Testis (tissue), 3 donors: ENCODE measurements around the gene KBTBD12. TPM values are rescaled to one million over a fixed set of nuclear protein-coding genes. Genes with fewer than 3 reads are reported as not detected.
A peak's percentile ranks its signal among the peaks of the same experiment; 100 is the strongest.

Source experiments
- DNase-seq: peaks from one replicate; pipeline ENCODE4 v3.0.0-alpha.2; 2019
- H3K27ac ChIP-seq, 2 donors: fragments of 200-600 bp; sonication (generic); one replicate each; pipeline ENCODE4 v1.5.1; 2019
- H3K27me3 ChIP-seq: fragments of 200-600 bp; sonication (generic); one replicate; pipeline ENCODE4 v1.5.1; 2019
- H3K36me3 ChIP-seq: fragments of 200-600 bp; sonication (generic); one replicate; pipeline ENCODE4 v1.5.1; 2017; ENCODE audit warnings: low read depth; ENCODE audit errors: missing control alignments
- H3K4me1 ChIP-seq: fragments of 200-600 bp; sonication (generic); one replicate; pipeline ENCODE4 v1.5.1; 2019
- H3K4me3 ChIP-seq, 2 donors: fragments of 200-600 bp; sonication (generic); one replicate each; pipeline ENCODE4 v1.5.1; 2017 to 2019
- H3K9me3 ChIP-seq: fragments of 200-600 bp; sonication (generic); one replicate; pipeline ENCODE4 v1.5.1; 2017
- POLR2A ChIP-seq: fragments of 450-650 bp; IDR thresholded peaks from one replicate; pipeline ENCODE4 v1.6.1; 2017; ENCODE audit warnings: antibody characterized with exemption, mild to moderate bottlenecking, moderate library complexity
- WGBS, 2 donors: methylation state at CpG; one replicate each; pipeline ENCODE4 v1.1.5; 2018; 5-methylcytosine and 5-hydroxymethylcytosine counted together
- intact Hi-C: fragments of 100-400 bp; cut with DNase I; formaldehyde crosslinking; loops from one replicate; pipeline ENCODE4 v1.15.1; 2023; ENCODE audit warnings: low total_unique reads
- polyA plus RNA-seq: library from polyadenylated mRNA; stranded (reverse); fragments of 350-450 nt; fragmentation: Illumina TruSeq; extraction: RNeasy Lipid Tissue Mini Kit (QIAGEN cat#74804); gene quantifications from one replicate; pipeline ENCODE4 v1.2.3, GENCODE V29; 2014; ENCODE audit warnings: low read depth, low replicate concordance; ENCODE audit not compliant: insufficient read depth
- total RNA-seq, 2 donors: library from RNA; depleted of rRNA; stranded (reverse); fragments of >200 nt; gene quantifications; one replicate each; pipeline ENCODE4 v1.2.3, GENCODE V29; 2016
- TF ChIP-seq, protein P1 (sequence below), 3 experiments: fragments of 450-650 bp in 2 of 3; fragments of 200-600 bp in 1 of 3; sonication (generic) in 1 of 3; IDR thresholded peaks; one replicate each; pipeline ENCODE4 v1.5.1; 2016 to 2019; ENCODE audit warnings: antibody characterized with exemption in 3 of 3, mild to moderate bottlenecking in 2 of 3, moderate library complexity in 1 of 3

Gene KBTBD12
- total and polyA plus RNA-seq, 3 donors from 2014 or later: 1.6 to 4.6 (median 2.7) TPM

DNA sequence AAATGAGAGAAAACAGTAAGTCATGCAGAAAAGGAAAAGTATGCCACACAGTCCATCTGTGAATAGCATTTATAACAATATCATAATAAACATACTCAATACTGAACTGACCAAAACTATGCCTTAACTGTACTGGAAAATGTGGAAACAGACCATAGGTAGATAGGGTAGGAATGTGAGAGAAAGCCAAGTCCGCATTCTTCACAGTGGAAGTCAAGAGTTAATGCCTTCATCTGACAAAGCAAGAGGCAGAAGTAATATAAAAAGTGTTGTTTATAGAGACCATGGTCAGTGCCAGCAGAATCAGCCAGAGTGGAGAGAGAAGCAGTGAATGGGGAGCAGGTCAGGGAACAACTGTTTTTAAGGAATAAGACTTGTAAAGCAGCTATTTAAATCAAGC is 52.3 kb downstream of the KBTBD12 start:
- intact Hi-C loops: loop anchor here (10.0 kb wide), 1 partner anchor 313 kb away; no protein-coding TSS in a partner anchor
- Histone ChIP-seq H3K27ac (no peak overlapping the region), H3K9me3 (no peaks in the 10 kb centered on the region), H3K36me3 (no peaks in the 10 kb centered on the region), H3K27me3 (no peaks in the 10 kb centered on the region), H3K4me3 (no peak overlapping the region), H3K4me1 (no peaks in the 10 kb centered on the region)
- TF ChIP-seq, protein P1, sequence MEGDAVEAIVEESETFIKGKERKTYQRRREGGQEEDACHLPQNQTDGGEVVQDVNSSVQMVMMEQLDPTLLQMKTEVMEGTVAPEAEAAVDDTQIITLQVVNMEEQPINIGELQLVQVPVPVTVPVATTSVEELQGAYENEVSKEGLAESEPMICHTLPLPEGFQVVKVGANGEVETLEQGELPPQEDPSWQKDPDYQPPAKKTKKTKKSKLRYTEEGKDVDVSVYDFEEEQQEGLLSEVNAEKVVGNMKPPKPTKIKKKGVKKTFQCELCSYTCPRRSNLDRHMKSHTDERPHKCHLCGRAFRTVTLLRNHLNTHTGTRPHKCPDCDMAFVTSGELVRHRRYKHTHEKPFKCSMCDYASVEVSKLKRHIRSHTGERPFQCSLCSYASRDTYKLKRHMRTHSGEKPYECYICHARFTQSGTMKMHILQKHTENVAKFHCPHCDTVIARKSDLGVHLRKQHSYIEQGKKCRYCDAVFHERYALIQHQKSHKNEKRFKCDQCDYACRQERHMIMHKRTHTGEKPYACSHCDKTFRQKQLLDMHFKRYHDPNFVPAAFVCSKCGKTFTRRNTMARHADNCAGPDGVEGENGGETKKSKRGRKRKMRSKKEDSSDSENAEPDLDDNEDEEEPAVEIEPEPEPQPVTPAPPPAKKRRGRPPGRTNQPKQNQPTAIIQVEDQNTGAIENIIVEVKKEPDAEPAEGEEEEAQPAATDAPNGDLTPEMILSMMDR (IDR thresholded peaks at IDR 0.05): no peak
- no peak for TF ChIP-seq POLR2A
- DNase-seq: no peak
- WGBS, 2 donors: 82 to 85% methylated on average over 1 of the region's 1 CpG

DNA sequence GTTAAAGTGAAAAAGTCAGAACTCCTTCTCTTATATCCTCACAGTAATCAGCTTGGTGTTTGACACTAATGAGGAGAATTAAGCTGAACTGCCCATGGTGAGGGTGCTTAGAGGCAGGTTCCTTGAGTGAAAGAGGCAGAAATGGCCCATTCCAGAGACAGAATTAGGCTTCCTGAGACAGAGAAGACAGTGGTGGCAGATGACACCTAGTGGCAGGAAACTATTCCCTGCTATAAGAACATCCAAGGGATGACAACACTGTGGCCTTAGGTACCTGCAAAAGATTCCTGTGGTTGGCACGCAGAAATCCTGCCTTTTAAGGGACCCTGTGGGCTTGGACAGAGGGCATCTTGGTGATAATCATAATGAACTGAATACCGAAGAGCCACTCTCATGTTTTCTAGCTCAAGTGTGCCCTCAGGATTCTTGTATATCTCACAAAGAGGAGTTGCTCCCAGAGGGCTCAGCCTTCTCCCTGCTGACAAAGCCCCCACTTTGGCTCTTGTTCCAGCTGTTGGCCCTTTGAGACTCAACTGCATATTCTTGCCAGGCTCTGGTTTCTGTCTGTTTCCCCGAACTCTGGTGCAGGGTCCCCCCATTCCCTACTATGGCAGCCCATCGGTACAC is 56.0 kb downstream of the KBTBD12 start:
- Histone ChIP-seq H3K9me3 (no peaks in the 10 kb centered on the region), H3K27me3 (no peaks in the 10 kb centered on the region), H3K27ac (no peak overlapping the region), H3K4me3 (no peak overlapping the region), H3K36me3 (no peaks in the 10 kb centered on the region), H3K4me1 (no peaks in the 10 kb centered on the region)
- no peak for TF ChIP-seq POLR2A
- TF ChIP-seq, protein P1 (IDR thresholded peaks at IDR 0.05): peak; percentile 53 to 74 (median 73)
- DNase-seq: peak; percentile 65
- intact Hi-C loops: loop anchor here (10.0 kb wide), 1 partner anchor 396 kb away; no protein-coding TSS in a partner anchor
- WGBS, 2 donors: 75 to 85% methylated on average over 4 of the region's 4 CpGs

DNA sequence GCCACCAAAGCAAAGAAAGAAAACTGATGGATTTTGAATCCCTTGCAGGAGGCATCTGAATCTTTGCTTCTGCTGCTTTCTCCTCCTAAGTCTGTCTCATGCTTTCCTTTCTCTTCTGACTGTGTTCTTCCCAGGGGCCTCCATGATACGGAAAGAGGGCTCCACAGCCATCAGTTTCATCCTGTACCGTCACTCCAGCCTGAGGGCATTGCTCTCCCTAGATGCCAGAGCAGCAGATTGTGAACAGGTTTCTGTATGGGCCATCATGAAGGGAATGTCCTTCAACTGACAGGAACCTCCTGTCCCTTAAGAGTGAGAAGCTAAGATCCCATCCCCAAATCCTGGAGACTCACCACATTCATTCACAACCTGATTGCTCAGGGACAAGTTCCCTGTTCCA is 59.2 kb downstream of the KBTBD12 start:
- no peak overlapping the region for H3K27ac ChIP-seq
- TF ChIP-seq, protein P1 (IDR thresholded peaks at IDR 0.05): no peak
- TF ChIP-seq POLR2A: no peak
- H3K9me3 ChIP-seq: no peaks in the 10 kb centered on the region
- intact Hi-C loops: loop anchor here (10.0 kb wide), 1 partner anchor 399 kb away; no protein-coding TSS in a partner anchor
- H3K4me1 ChIP-seq: no peaks in the 10 kb centered on the region
- no peak for DNase-seq
- no peaks in the 10 kb centered on the region for H3K27me3 ChIP-seq
- H3K4me3 ChIP-seq: no peak overlapping the region
- no peaks in the 10 kb centered on the region for H3K36me3 ChIP-seq
- WGBS, 2 donors: 79 to 94% methylated on average over 2 of the region's 2 CpGs

DNA sequence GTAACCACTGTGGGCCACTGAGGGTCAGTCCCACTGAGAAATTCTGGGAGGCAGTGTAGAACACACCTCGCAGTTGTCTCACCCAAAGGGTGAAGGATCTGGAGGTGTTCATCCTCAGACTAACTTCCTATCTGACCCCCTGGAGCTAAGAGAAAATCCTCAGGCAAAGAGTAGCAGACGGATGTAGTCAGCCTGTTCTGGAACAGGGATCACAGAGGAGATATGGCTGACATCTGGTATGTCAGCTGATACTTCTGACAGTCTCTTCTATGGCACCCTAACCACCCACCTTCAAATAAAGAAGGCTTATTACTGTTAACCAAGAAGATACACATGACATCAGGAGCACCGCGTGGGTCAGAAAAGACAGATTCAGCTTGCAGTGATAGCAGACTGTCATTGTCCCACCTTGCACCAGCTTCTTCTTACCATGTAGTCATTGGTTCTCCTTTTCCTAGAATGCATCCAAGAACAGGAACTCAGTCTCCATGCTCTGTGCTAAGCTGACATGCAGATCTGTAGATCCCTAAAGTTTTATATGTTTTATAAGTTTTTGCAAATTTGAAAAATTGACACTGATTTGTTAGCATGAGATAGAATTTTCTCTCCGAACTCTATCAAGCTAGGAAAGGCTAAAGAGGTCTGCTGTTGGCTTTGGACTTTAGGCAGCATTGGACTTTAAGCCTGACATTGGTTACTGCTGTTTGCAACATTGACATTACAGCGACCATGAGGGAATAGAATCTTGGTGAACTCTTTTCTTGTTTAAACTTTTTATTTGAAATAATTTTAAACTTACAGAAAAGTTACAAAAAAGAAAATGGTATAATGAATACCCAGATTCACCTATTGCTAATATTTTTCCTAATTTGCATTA is 60.4 kb downstream of the KBTBD12 start:
- Histone ChIP-seq H3K9me3 (no peaks in the 10 kb centered on the region), H3K27ac (no peak overlapping the region), H3K27me3 (no peaks in the 10 kb centered on the region), H3K4me1 (no peaks in the 10 kb centered on the region), H3K4me3 (no peak overlapping the region), H3K36me3 (no peaks in the 10 kb centered on the region)
- TF ChIP-seq POLR2A: no peak
- TF ChIP-seq, protein P1 (IDR thresholded peaks at IDR 0.05): no peak
- WGBS, 2 donors: 86 to 90% methylated on average over 6 of the region's 6 CpGs
- DNase-seq: no peak
- intact Hi-C loops: loop anchor here (10.0 kb wide), 1 partner anchor 401 kb away; no protein-coding TSS in a partner anchor
